Right ventricle myocardium superior (tissue), 1 donor: ENCODE data around the gene KRT20. TPM values are rescaled to one million over a fixed set of nuclear protein-coding genes. Genes with fewer than 3 reads are reported as not detected.

Experiments
- ATAC-seq: fragments of 200-7000 bp; cut with Tn5 transposase; one replicate; pipeline ENCODE4 v1.9.1; 2020; ENCODE audit warnings: mild to moderate bottlenecking; ENCODE audit not compliant: poor library complexity
- DNase-seq: peaks from one replicate; pipeline ENCODE4 v3.0.0-alpha.2; 2020
- intact Hi-C: fragments of 100-400 bp; cut with DNase I; formaldehyde crosslinking; loops from one replicate; pipeline ENCODE4 v1.11.2; 2022
- total RNA-seq: library from RNA; stranded (reverse); fragmentation: NEBNext Ultra II Directional; extraction: Animal tissue kit (Norgen Biotek cat#: 25700); gene quantifications from one replicate; pipeline ENCODE4 v1.2.1, GENCODE V29; 2021
- donor health status: DM: no; HTN: yes; CAD: no; lungs with severe emphysema.

The KRT20 gene
- total RNA-seq, 1 donor from 2014 or later = not detected

GRCh38 chr17:40830085-40830776 is 54.8 kb downstream of the KRT20 start:
- intact Hi-C loops = no loop called here
- no peak for DNase-seq
- ATAC-seq = no peak

DNA sequence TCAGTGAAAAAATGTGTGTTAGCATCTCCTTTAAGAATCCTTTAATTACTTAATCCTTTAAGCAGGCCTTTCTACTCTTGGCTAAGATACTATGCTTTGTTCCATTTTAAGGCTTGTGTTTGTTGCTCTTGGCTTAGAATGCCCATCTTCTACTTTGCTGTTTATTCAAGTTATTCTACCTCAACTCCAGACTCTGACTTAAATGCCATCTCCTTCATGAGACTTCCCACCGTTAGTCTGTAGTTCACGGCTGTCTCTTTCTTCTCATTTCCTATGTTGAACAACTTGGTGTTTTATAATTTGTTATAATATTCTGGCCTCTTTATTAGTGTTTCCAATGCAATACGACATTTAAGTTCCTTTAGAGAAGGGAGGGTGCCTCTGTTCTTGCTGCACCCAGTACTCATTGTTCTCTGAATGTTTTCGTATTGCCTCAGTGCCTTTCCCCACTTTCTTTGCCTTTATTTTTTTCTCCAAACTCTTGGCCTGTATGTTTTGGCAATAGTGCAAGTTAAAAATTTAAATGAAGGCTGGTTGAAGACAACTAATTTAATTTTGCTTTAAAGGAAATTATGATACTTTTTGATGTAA is 56.5 kb downstream of the KRT20 start:
- intact Hi-C loops = no loop called here
- DNase-seq (no peak), ATAC-seq (no peak)

DNA sequence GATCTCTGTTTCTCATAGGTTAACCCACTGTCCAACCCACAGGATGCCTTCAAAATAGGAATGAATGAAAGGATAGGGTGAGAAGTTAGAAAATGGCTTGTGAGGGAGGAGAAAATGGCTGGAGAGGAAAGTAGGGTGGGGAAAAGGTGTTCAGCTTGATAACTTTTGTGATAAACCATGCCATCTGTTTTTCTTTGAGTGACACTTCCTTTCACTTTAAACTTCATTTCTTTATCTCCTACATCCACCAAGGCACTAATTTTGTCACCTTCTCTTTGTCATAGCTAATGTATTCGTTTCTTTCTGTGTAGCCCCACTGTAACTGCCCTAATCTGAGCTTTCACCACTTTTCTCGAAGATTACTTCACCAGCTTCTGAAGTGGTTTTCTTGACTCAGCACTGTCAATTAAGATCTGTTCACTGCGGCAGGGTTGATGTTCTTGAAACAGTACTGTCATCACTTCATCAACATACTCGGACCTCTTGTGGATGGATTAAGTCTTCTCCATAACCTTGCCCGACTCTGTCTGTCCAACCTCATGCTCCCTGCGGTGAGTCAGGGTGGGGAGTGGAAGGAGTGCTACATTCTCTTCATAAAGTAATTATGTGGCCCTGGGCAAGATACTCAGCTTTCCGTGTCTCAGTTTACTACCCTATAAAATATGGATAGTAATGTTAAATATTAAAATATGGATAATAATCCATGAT is 57.1 kb downstream of the KRT20 start:
- DNase-seq (no peak), ATAC-seq (no peak)

More for the DNA sequence above, 57.1 kb downstream of the KRT20 start:
- intact Hi-C loops = no loop called here

Other genes starting within 250 kb of the KRT20 start
- gene SMARCE1, start 237.4 kb downstream of the KRT20 start, total RNA-seq = 49.5 TPM
- gene KRT222, start 220.1 kb downstream of the KRT20 start, total RNA-seq = not detected
- not detected for gene KRT24, start 181.5 kb downstream of the KRT20 start, total RNA-seq
- not detected for gene KRT25, start 129.9 kb downstream of the KRT20 start, total RNA-seq
- gene KRT26, start 113.0 kb downstream of the KRT20 start, total RNA-seq = not detected
- not detected for gene KRT27, start 102.7 kb downstream of the KRT20 start, total RNA-seq
- not detected for gene KRT28, start 85.3 kb downstream of the KRT20 start, total RNA-seq
- 50.3 TPM for gene KRT10, start 62.6 kb downstream of the KRT20 start, total RNA-seq
- not detected for gene KRT12, start 18.0 kb downstream of the KRT20 start, total RNA-seq
- not detected for gene KRT23, start 52.4 kb upstream of the KRT20 start, total RNA-seq
- gene KRT39, start 81.7 kb upstream of the KRT20 start, total RNA-seq = not detected
- gene KRT40, start 99.1 kb upstream of the KRT20 start, total RNA-seq = not detected
- gene KRTAP3-3, start 108.9 kb upstream of the KRT20 start, total RNA-seq = not detected
- not detected for gene KRTAP3-2, start 114.7 kb upstream of the KRT20 start, total RNA-seq
- not detected for gene KRTAP3-1, start 123.9 kb upstream of the KRT20 start, total RNA-seq
- gene KRTAP1-5, start 142.0 kb upstream of the KRT20 start, total RNA-seq = not detected
- gene KRTAP1-4, start 145.0 kb upstream of the KRT20 start, total RNA-seq = not detected
- gene KRTAP1-3, start 149.6 kb upstream of the KRT20 start, total RNA-seq = not detected
- gene KRTAP1-1, start 156.2 kb upstream of the KRT20 start, total RNA-seq = not detected
- not detected for gene KRTAP2-1, start 162.1 kb upstream of the KRT20 start, total RNA-seq
- not detected for gene KRTAP2-2, start 170.0 kb upstream of the KRT20 start, total RNA-seq
- gene KRTAP2-3, start 174.9 kb upstream of the KRT20 start, total RNA-seq = not detected
- gene KRTAP2-4, start 180.6 kb upstream of the KRT20 start, total RNA-seq = not detected
- not detected for gene KRTAP4-7, start 198.9 kb upstream of the KRT20 start, total RNA-seq
- gene KRTAP4-8, start 212.9 kb upstream of the KRT20 start, total RNA-seq = not detected
- not detected for gene KRTAP4-16, start 217.0 kb upstream of the KRT20 start, total RNA-seq
- gene KRTAP4-9, start 220.1 kb upstream of the KRT20 start, total RNA-seq = not detected
- not detected for gene KRTAP4-11, start 233.1 kb upstream of the KRT20 start, total RNA-seq
- not detected for gene KRTAP4-12, start 238.9 kb upstream of the KRT20 start, total RNA-seq